H1 (cell line): ENCODE data around the gene DAAM1. TPM values are rescaled to one million over a fixed set of nuclear protein-coding genes. Genes with fewer than 3 reads are reported as not detected.

Experiments
- CTCF ChIA-PET: fragments of 300-600 bp; sonication (Branson Sonifier 250); formaldehyde crosslinking; loops from one replicate; lab custom pipeline; 2021; ENCODE audit not compliant: partially characterized antibody; lab: Charles Lee
- POLR2A ChIA-PET: fragments of 300-600 bp; sonication (Branson Sonifier 250); formaldehyde crosslinking; loops from one replicate; lab custom pipeline; 2021; ENCODE audit warnings: inconsistent platforms; ENCODE audit not compliant: partially characterized antibody; lab: Charles Lee
- DNase-seq, 2 experiments: peaks; one replicate each; pipeline versions ENCODE4 v3.0.0 to v3.0.0-alpha.2; 2010 to 2022; ENCODE audit warnings: low spot score in 2 of 2, low read depth in 1 of 2, mixed read lengths in 1 of 2
- FAIRE-seq: peaks from 2 replicates; lab custom pipeline; 2011; peaks lifted over from hg19 to GRCh38; lab: Jason Lieb, UNC
- H2AFZ ChIP-seq: 2 replicates; pipeline ENCODE4 v1.8.1; 2012; ENCODE audit warnings: low read length, inconsistent platforms
- H2AK5ac ChIP-seq: 2 replicates; pipeline ENCODE4 v1.6.1; 2013; ENCODE audit warnings: low read depth, low read length
- H2BK120ac ChIP-seq: replicated peaks from 2 replicates; pipeline ENCODE3; 2013; ENCODE audit warnings: low read depth, low read length, inconsistent platforms
- H2BK12ac ChIP-seq: 2 replicates; pipeline ENCODE4 v1.6.1; 2013; ENCODE audit warnings: low read depth, low read length
- H2BK15ac ChIP-seq: 2 replicates; pipeline ENCODE4 v1.6.1; 2013; ENCODE audit warnings: low read length
- H2BK20ac ChIP-seq: 2 replicates; pipeline ENCODE4 v1.6.1; 2013; ENCODE audit warnings: low read length
- H2BK5ac ChIP-seq: 2 replicates; pipeline ENCODE4 v1.6.1; 2013; ENCODE audit warnings: low read depth, low read length
- H3K14ac ChIP-seq: 2 replicates; pipeline ENCODE4 v1.6.1; 2013; ENCODE audit warnings: inconsistent platforms; ENCODE audit not compliant: insufficient read length
- H3K18ac ChIP-seq: 2 replicates; pipeline ENCODE4 v1.6.1; 2013; ENCODE audit warnings: low read length; ENCODE audit errors: extremely low read depth
- H3K23ac ChIP-seq: 2 replicates; pipeline ENCODE4 v1.6.1; 2013; ENCODE audit warnings: inconsistent platforms; ENCODE audit not compliant: insufficient read length
- H3K23me2 ChIP-seq: 2 replicates; pipeline ENCODE4 v1.6.1; 2013; ENCODE audit warnings: low read depth, low read length
- H3K27ac ChIP-seq: 2 replicates; pipeline ENCODE4 v1.6.1; 2011; ENCODE audit warnings: low read depth, low read length, inconsistent platforms
- H3K27me3 ChIP-seq, 4 experiments: replicated peaks in 1 of 4; 1 replicate in 1 of 4; 2 replicates in 3 of 4; pipeline versions ENCODE4 v1.6.1 to v1.8.1; 2011 to 2013; ENCODE audit warnings: low read length in 3 of 4, mild to moderate bottlenecking in 3 of 4, inconsistent platforms in 2 of 4, mixed read lengths in 2 of 4, moderate library complexity in 1 of 4; ENCODE audit not compliant: control insufficient read depth in 3 of 4, insufficient read depth in 3 of 4; ENCODE audit errors: extremely low read depth in 1 of 4
- H3K36me3 ChIP-seq, 4 experiments: 2 replicates each; pipeline versions ENCODE4 v1.6.1 to v1.8.1; 2011 to 2013; ENCODE audit warnings: mild to moderate bottlenecking in 4 of 4, low read length in 3 of 4, moderate library complexity in 2 of 4, control low read depth in 1 of 4, inconsistent platforms in 1 of 4; ENCODE audit not compliant: insufficient read depth in 4 of 4, control insufficient read depth in 2 of 4
- H3K4ac ChIP-seq: replicated peaks from 2 replicates; pipeline ENCODE3; 2013; ENCODE audit warnings: low read length, low read depth, mixed read lengths, inconsistent platforms; ENCODE audit not compliant: insufficient read length
- H3K4me1 ChIP-seq, 4 experiments: replicated peaks in 1 of 4; 1 replicate in 1 of 4; 2 replicates in 3 of 4; pipeline versions ENCODE4 v1.6.1 to v1.8.1; 2011 to 2013; ENCODE audit warnings: low read length in 3 of 4, inconsistent platforms in 2 of 4, mixed read lengths in 1 of 4; ENCODE audit not compliant: insufficient read depth in 4 of 4, control insufficient read depth in 3 of 4
- H3K4me2 ChIP-seq, 2 experiments: 2 replicates each; pipeline versions ENCODE4 v1.6.1 to v1.8.1; 2011 to 2013; ENCODE audit warnings: low read depth in 2 of 2, low read length in 2 of 2, control low read depth in 1 of 2, inconsistent platforms in 1 of 2, mild to moderate bottlenecking in 1 of 2; ENCODE audit not compliant: insufficient read depth in 1 of 2
- H3K4me3 ChIP-seq, 4 experiments: fragments of 200-600, 300-600 bp in 1 of 4; sonication (generic), shearing (Covaris generic), sonication (Bioruptor Twin) in 1 of 4; 2 replicates each; pipeline versions ENCODE4 v1.5.1 to v1.8.1; 2011 to 2016; ENCODE audit warnings: low read length in 4 of 4, low read depth in 3 of 4, control low read depth in 2 of 4, inconsistent platforms in 2 of 4, mild to moderate bottlenecking in 2 of 4, mixed read lengths in 1 of 4, moderate library complexity in 1 of 4; ENCODE audit not compliant: insufficient read depth in 2 of 4; ENCODE audit errors: extremely low read depth in 1 of 4
- H3K56ac ChIP-seq: replicated peaks from 2 replicates; pipeline ENCODE3; 2013; ENCODE audit warnings: low read depth, mild to moderate bottlenecking, mixed read lengths, low read length, inconsistent platforms; ENCODE audit not compliant: insufficient read length
- H3K79me1 ChIP-seq: 2 replicates; pipeline ENCODE4 v1.6.1; 2013; ENCODE audit warnings: low read depth, low read length, control low read depth
- H3K79me2 ChIP-seq, 2 experiments: 2 replicates each; pipeline versions ENCODE4 v1.6.1 to v1.8.1; 2012 to 2013; ENCODE audit warnings: low read length in 2 of 2, mild to moderate bottlenecking in 2 of 2, inconsistent platforms in 1 of 2; ENCODE audit not compliant: insufficient read depth in 2 of 2, control insufficient read depth in 1 of 2
- H3K9ac ChIP-seq, 4 experiments: replicated peaks in 1 of 4; 1 replicate in 1 of 4; 2 replicates in 3 of 4; pipeline versions ENCODE4 v1.6.1 to v1.8.1; 2011 to 2013; ENCODE audit warnings: low read depth in 3 of 4, low read length in 3 of 4, control low read depth in 2 of 4, mild to moderate bottlenecking in 2 of 4, moderate library complexity in 2 of 4, inconsistent platforms in 1 of 4; ENCODE audit errors: extremely low read depth in 1 of 4
- H3K9me3 ChIP-seq, 2 experiments: 2 replicates each; pipeline versions ENCODE4 v1.6.1 to v1.8.1; 2012 to 2013; ENCODE audit warnings: mild to moderate bottlenecking in 2 of 2, moderate library complexity in 2 of 2, control low read depth in 1 of 2, inconsistent platforms in 1 of 2, low read depth in 1 of 2, low read length in 1 of 2, mixed read lengths in 1 of 2; ENCODE audit not compliant: insufficient read depth in 2 of 2
- H4K20me1 ChIP-seq, 2 experiments: replicated peaks in 1 of 2; 2 replicates each; pipeline versions ENCODE3 to v1.8.1; 2011 to 2013; ENCODE audit warnings: inconsistent platforms in 2 of 2, low read length in 2 of 2, mild to moderate bottlenecking in 1 of 2; ENCODE audit not compliant: insufficient read depth in 2 of 2, control insufficient read depth in 1 of 2
- H4K5ac ChIP-seq: 2 replicates; pipeline ENCODE4 v1.6.1; 2013; ENCODE audit warnings: low read length, low read depth, mixed read lengths, inconsistent platforms; ENCODE audit not compliant: insufficient read length
- H4K8ac ChIP-seq: 2 replicates; pipeline ENCODE4 v1.8.0; 2013; ENCODE audit warnings: mild to moderate bottlenecking, moderate library complexity, low read length, inconsistent platforms; ENCODE audit not compliant: insufficient read depth; ENCODE audit errors: extremely low read depth
- H4K91ac ChIP-seq: replicated peaks from 2 replicates; pipeline ENCODE3; 2013; ENCODE audit warnings: low read length, mixed read lengths, inconsistent platforms; ENCODE audit not compliant: insufficient read length
- CEBPB ChIP-seq: IDR thresholded peaks from 2 replicates; pipeline ENCODE4 v1.6.1; 2012; ENCODE audit warnings: low read depth, low read length
- MAX ChIP-seq: IDR thresholded peaks from 2 replicates; pipeline ENCODE4 v1.6.1; 2012; ENCODE audit warnings: inconsistent platforms
- WGBS, 2 experiments: shearing (Covaris generic) in 1 of 2; methylation state at CpG; one replicate each; pipeline versions ENCODE4 v1.1.6 to v1.1.7; 2013 to 2015; ENCODE audit warnings: low lambda C conversion rate in 2 of 2, mixed read lengths in 2 of 2, inconsistent platforms in 1 of 2, low coverage in 1 of 2, missing lambda C conversion rate in 1 of 2; ENCODE audit not compliant: insufficient replicate concordance in 2 of 2, insufficient coverage in 1 of 2, insufficient read length in 1 of 2; ENCODE audit errors: extremely low coverage in 1 of 2, missing lambda C conversion rate in 1 of 2; 5-methylcytosine and 5-hydroxymethylcytosine counted together
- polyA plus RNA-seq, 7 experiments: library from polyadenylated mRNA; depleted of rRNA in 3 of 7; stranded (reverse) in 5 of 7; unstranded in 2 of 7; fragments of >200 nt in 5 of 7; fragments of 200-250 nt in 2 of 7; gene quantifications; 1 replicate in 5 of 7; 2 replicates in 1 of 7; 4 replicates in 1 of 7; pipeline versions ENCODE4 v1.2.1 to v1.2.3, GENCODE V29; 2011 to 2013; ENCODE audit warnings: missing spikeins in 2 of 7, mixed read lengths in 2 of 7
- total RNA-seq: library from RNA; stranded (reverse); fragmentation: NEBNext Ultra II Directional; extraction: Animal tissue kit (Norgen Biotek cat#: 25700); gene quantifications from 2 replicates; pipeline ENCODE4 v1.2.1, GENCODE V29; 2021

The DAAM1 gene
- total and polyA plus RNA-seq, 2 of the 8 experiments (the other 6 are each of a cell fraction or from before 2014, with no cell fraction given): 5.0 to 44.9 TPM

GRCh38 chr14:59395672-59396071 is 207.2 kb downstream of the DAAM1 start:
- Histone ChIP-seq H4K20me1 (no peaks in the 10 kb centered on the region), H3K27ac (no peak overlapping the region), H3K36me3 (no peaks in the 10 kb centered on the region), H3K18ac (no peak overlapping the region), H3K56ac (no peak overlapping the region), H2AK5ac (no peak overlapping the region), H3K79me2 (no peaks in the 10 kb centered on the region), H3K4ac (no peak overlapping the region), H4K8ac (no peak overlapping the region), H2BK120ac (no peak overlapping the region), H3K9ac (no peak overlapping the region), H3K4me3 (no peak overlapping the region; a peak in 2 of 8 replicates), H3K79me1 (no peaks in the 10 kb centered on the region), H4K5ac (no peak overlapping the region), H2AFZ (no peak overlapping the region), H4K91ac (no peak overlapping the region), H2BK5ac (no peak overlapping the region), H2BK15ac (no peak overlapping the region), H2BK12ac (no peak overlapping the region), H3K23ac (no peak overlapping the region), H3K14ac (no peak overlapping the region), H3K4me2 (peak overlapping the region in 1 of 2 experiments; percentile 38; a peak in 1 of 4 replicates), H3K4me1 (no peaks in the 10 kb centered on the region), H3K27me3 (no peaks in the 10 kb centered on the region), H2BK20ac (no peak overlapping the region), H3K9me3 (no peaks in the 10 kb centered on the region), H3K23me2 (no peaks in the 10 kb centered on the region)
- CTCF ChIA-PET: no interaction called here
- POLR2A ChIA-PET: no interaction called here
- DNase-seq (peak in 1 of 2 experiments; percentile 2), FAIRE-seq (no peak)
- 41% methylated on average over 3 of the region's 3 CpGs; no CpG with 5 or more reads in 1 of the 2 experiments for WGBS, 2 experiments
- TF ChIP-seq CEBPB (no peak), MAX (peak; percentile 36; the same call in 1 of the 2 replicates)
